H54 (cell line): ENCODE measurements around the gene CALN1.

Experiments
- DNase-seq: peaks from one replicate; pipeline ENCODE4 v3.0.0; 2011; ENCODE audit warnings: low spot score, mixed read lengths; ENCODE audit not compliant: insufficient read length
- FAIRE-seq: peaks from 3 replicates; lab custom pipeline; 2011; peaks lifted over from hg19 to GRCh38; lab: Jason Lieb, UNC
- POLR2A ChIP-seq: IDR thresholded peaks from 2 replicates; pipeline ENCODE4 v1.6.1; 2011; ENCODE audit warnings: low read depth, mild to moderate bottlenecking, low read length

Gene CALN1

GRCh38 chr7:72190919-72191318 is 221.2 kb downstream of the CALN1 start:
- no peak for TF ChIP-seq POLR2A
- FAIRE-seq: no peak
- DNase-seq: no peak

GRCh38 chr7:72190146-72190545 is 222.0 kb downstream of the CALN1 start:
- TF ChIP-seq POLR2A: no peak
- DNase-seq: no peak
- no peak for FAIRE-seq

GRCh38 chr7:72187179-72187578 is 225.0 kb downstream of the CALN1 start:
- TF ChIP-seq POLR2A: no peak
- no peak for FAIRE-seq
- DNase-seq: no peak

- DNase-seq: no peak
- no peak for TF ChIP-seq POLR2A
- FAIRE-seq: no peak
Observed at GRCh38 chr7:72183835-72184234, 228.3 kb downstream of the CALN1 start.

- DNase-seq: no peak
- no peak for TF ChIP-seq POLR2A
- FAIRE-seq: no peak
Observed at GRCh38 chr7:72182036-72182435, 230.1 kb downstream of the CALN1 start.

GRCh38 chr7:72176875-72177274 is 235.3 kb downstream of the CALN1 start:
- no peak for TF ChIP-seq POLR2A
- no peak for DNase-seq
- no peak for FAIRE-seq

- no peak for FAIRE-seq
- no peak for DNase-seq
Observed at GRCh38 chr7:72170475-72170874, 241.7 kb downstream of the CALN1 start.

GRCh38 chr7:72163271-72163670 is 248.9 kb downstream of the CALN1 start:
- TF ChIP-seq POLR2A: no peak
- FAIRE-seq (no peak), DNase-seq (no peak)

More at GRCh38 chr7:72170475-72170874, 241.7 kb downstream of the CALN1 start:
- no peak for TF ChIP-seq POLR2A

- no peak for TF ChIP-seq POLR2A
- DNase-seq (no peak), FAIRE-seq (no peak)
Observed at GRCh38 chr7:72161534-72161933, 250.6 kb downstream of the CALN1 start.

- FAIRE-seq (no peak), DNase-seq (no peak)
- TF ChIP-seq POLR2A: no peak
Observed at GRCh38 chr7:72159911-72160310, 252.2 kb downstream of the CALN1 start.

GRCh38 chr7:72156671-72157070 is 255.5 kb downstream of the CALN1 start:
- FAIRE-seq (no peak), DNase-seq (no peak)
- TF ChIP-seq POLR2A: no peak

GRCh38 chr7:72153132-72153512 is 259.0 kb downstream of the CALN1 start:
- DNase-seq: no peak
- TF ChIP-seq POLR2A: no peak
- FAIRE-seq: no peak

GRCh38 chr7:72152161-72153131 is 259.7 kb downstream of the CALN1 start:
- DNase-seq: no peak

GRCh38 chr7:72140566-72140965 is 271.6 kb downstream of the CALN1 start:
- DNase-seq: no peak
- no peak for TF ChIP-seq POLR2A

More at GRCh38 chr7:72152161-72153131, 259.7 kb downstream of the CALN1 start:
- FAIRE-seq: no peak
- no peak for TF ChIP-seq POLR2A

GRCh38 chr7:72127136-72127535 is 285.0 kb downstream of the CALN1 start:
- TF ChIP-seq POLR2A: no peak

More at GRCh38 chr7:72140566-72140965, 271.6 kb downstream of the CALN1 start:
- FAIRE-seq: no peak

More at GRCh38 chr7:72127136-72127535, 285.0 kb downstream of the CALN1 start:
- FAIRE-seq: no peak
- DNase-seq: no peak
